HG03460 (cell line): ENCODE results near the gene ESR2.
"Not testable (repeated sequence)": the region's sequence is repeated elsewhere in the genome, so short reads cannot be mapped to it uniquely, and the experiment has no call there.

Experiments
- ATAC-seq: cut with Tn5 transposase; IDR thresholded peaks from one replicate; pipeline ENCODE4 v1.9.1; 2021; ENCODE audit not compliant: unreplicated experiment

The ESR2 gene

DNA sequence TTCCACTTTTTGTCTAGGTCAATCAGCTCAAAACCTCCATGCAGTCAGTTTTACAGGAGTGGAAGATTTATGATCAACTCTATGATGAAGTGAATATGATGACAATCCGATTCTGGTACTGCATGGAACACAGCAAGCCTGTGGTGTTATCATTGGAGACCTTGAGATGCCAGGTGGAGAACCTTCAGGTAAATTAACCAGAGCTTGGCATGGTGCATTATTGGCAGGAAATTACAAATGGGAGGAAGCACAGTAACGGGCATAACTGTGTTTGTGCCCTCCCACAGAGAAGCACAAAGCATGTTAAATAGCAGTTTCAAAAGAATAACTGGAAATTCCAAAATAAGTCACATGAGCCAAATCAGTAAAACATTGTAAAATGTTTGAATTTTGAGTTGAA is 135.6 kb downstream of the ESR2 start:
- no peak for ATAC-seq

DNA sequence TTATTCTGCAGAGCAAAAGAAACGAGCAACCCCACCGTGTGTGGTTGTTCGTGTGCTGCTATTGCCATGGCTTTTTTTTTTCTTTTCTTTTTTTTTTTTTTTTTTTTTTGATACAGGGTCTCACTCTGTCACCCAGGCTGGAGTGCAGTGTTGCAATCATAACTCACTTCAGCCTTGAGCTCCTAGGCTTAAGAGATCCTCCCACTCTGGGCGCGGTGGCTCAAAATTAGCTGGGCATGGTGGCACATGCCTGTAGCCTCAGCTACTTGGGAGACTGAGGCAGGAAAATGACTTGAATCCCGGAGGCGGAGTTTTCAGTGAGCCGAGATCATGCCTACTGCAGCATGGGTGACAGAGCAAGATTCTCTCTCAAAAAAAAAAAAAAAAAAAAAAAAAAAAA is 144.2 kb downstream of the ESR2 start:
- ATAC-seq, result no peak

DNA sequence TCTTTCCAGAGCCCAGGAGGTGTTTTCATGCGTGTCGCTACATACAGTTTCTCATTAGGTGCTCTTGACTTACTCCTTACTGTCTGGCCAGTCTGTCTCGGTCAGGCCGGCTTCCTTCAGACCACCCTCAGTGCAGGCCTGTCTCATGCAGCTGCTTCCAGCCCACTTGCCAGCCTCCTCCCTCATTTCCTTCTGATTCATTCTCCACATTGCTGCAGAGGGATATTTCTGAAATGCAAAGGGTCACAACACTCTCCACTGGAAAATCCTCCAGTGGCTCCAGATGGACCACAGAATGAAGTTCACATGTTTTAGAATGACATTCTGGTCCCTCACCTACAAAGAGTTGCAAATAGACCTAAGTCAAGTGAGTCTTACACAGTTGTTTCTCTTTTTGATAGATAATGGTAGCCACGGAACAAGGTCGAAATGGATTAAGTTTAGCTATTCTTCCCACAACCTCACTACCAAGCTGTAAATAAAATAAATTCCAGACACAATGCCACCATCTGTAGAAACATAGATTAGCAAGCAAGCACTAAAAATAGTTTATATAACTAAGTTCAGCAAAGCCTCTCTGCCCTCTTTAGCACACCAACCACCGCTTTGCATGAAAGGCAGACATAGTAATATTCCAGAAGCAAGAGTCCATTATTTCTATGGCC is 146.9 kb downstream of the ESR2 start:
- no peak for ATAC-seq

DNA sequence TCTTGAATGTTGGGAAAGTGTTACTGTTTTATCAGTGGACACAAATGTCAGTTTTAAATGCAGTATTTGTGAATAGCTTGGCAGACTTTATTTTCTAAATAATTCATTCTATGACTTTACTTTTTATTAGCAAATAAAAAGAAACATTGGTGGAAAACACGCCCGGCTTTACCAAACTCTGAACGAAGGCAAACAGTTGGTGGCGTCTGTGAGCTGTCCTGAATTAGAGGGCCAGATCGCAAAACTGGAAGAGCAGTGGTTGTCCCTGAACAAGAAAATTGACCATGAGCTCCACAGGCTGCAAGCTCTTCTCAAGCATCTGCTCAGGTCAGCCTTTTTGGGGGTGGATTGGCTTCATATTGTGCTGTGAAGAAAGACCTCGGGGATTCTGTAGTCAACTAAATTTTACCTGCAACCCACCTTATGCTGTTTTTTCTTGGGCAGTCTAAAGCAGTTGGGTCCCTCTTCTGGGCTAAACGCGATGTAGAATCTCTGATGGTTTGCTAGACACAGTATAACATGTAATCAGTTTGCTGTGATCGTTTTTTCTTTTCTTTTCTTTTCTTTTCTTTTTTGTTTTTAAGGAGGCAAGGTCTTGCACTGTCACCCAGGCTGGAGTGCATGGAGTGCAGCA is 156.4 kb downstream of the ESR2 start:
- no peak for ATAC-seq

DNA sequence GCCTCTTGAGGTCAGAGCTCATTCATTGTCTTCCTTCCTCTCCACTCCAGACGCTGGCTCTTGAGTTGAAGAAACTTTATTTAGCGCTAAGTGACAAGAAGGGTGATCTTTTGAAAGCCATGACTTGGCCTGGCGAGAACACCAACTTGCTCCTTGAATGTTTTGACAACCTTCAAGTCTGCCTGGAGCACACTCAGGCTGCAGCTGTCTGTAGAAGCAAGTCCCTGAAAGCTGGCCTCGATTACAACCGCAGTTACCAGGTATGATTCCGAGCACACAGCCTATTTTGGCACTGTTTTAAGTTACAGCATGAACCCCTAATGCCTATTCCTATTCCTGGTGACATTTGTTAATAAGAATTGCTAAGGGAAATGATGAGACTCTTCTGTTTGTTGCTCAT is 167.6 kb downstream of the ESR2 start:
- ATAC-seq, result no peak

DNA sequence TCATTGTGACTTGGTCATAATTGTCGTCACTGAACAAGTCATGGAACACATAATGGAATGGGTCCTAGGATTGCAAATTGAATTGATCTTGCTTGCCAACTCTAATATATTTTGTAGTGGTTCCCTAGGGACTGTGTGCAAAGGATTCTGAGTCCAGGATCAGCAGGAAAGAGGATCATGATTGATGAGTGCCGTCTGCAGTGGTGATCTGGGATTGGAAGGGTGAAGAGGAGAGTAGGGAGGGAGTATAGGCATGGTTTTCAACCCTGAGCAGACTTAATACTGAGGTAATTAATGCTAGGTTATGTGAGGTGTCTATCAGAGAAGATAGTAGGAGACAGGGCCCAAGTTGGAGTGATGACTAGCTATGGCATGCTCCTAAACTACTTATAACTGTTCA is 168.9 kb downstream of the ESR2 start:
- no peak for ATAC-seq

DNA sequence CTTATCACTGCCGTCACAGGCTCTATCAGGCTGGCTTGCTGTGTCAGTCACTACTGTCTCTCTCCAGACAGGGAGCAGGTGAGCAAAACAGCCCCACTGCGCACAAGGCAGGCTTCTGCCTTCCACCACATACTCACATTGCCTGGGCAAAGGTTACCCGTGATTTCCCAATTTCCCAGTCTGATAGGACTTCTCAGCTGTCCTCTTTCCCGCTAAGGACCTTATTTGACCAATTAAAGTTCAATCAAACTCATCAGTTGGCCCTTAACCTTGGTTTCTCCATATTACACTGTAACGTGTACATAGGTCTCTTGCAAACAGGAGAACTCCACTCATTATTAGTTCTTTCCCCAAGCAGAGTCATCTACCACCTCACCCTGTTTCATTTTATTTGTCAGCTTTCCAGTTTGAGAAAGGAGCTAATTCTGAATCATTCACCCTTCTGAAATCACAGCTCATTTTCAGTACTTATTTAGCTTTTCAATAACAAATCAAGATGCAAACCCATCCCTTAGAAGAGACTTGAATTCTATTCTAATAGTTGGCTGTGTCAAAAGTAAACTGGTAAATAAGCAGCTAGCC is 170.8 kb downstream of the ESR2 start:
- ATAC-seq, result no peak

DNA sequence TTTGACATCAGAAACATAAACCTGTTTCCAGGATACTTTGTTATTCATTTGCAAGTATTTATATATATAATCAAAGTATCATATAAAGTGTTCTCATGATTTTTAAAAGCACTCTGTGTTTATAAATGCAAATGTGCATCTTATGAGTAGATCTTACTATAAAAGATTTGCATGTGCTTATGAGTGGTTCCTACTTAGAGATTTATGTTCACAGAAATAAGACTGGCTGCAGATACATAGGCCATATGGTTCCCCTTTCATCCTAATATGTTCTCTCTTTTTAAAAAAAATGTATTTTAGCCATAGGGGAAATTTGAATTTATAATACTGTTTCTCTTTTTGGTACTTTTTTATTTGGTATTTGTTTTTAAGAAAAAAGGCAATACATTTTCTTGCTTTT is 174.2 kb downstream of the ESR2 start:
- ATAC-seq, result no peak

DNA sequence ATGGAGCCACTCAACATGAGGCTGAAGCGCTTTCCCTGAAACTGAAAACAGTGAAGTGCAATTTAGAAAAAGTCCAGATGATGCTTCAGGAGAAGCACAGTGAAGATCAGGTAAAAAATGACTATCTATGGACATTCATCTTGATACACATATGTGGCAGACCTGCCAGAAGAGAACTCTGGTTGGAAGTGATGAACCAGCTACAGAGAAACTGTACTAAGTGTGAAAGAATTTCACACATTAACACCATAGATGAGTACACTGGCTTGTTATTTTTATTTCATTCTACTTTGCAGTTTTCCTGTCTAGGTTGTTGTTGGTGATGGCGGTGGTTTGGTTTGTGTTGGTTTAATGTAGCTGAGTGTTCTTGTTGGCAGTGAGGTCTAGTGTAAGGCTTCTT is 174.7 kb downstream of the ESR2 start:
- no peak for ATAC-seq

DNA sequence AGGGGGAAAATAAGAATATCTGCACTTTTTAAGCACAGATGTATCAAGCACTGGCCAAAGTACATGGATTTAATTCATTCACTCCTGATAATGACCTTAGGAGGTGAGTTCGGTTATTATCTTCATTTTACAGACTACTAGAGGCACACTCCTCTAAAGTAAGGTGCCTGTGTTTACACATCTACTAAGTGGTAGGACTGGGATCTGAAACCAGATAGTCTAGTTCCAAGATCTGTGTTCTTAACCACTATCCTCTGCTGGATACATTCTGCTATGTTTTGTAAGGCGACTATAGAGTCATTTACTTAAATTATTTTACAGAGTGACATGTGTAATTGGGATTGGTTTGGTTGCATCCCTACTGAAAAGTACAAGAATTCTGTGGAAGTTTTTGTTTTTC is 175.3 kb downstream of the ESR2 start:
- no peak for ATAC-seq

DNA sequence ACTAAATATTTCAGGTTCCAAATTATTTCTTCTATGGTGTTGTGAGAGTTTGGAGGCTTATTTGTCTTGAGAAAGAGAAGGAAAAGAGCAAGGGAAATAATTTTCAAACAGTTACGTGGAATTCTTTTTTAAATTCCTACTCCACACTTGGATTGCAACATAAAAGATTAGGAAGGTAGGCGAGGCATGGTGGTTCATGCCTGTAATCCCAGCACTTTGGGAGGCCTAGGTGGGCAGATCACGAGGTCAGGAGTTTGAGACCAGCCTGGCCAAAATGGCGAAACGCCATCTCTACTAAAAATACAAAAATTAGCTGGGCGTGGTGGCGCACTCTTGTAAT is 175.8 kb downstream of the ESR2 start:
- ATAC-seq, result not testable (repeated sequence)

DNA sequence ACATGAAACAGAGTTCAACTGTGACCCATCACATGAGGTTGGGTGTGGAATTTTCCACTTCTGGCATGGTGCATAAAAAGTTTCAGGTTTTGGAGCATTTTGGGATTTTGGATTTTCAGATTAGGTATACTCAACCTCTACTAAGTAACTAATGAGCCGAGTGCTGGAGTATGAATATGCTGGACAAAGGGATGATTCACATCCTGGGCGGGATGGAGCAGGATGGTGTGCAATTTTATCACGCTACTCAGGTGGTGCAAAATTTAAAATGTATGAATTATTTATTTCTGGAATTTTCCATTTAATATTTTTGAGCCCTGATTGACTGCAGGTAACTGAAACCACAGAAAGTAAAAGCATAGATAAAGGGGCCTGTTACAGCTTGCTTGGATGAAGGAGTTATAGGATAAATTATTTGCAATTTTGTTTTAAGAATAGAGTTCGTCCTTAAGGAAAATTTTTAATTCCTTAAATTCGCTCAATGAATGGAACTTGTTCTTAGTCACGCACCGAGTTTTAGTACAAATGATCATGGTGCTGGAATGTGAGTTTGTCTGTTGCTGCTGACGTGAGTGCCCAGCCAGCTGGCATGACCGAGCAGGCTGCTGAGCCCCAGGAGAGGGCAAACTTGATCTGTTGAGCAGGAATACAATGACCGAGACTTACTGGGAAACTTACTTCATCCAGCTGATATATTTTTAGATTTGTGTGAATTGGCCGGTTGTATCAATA is 176.3 kb downstream of the ESR2 start:
- no peak for ATAC-seq

DNA sequence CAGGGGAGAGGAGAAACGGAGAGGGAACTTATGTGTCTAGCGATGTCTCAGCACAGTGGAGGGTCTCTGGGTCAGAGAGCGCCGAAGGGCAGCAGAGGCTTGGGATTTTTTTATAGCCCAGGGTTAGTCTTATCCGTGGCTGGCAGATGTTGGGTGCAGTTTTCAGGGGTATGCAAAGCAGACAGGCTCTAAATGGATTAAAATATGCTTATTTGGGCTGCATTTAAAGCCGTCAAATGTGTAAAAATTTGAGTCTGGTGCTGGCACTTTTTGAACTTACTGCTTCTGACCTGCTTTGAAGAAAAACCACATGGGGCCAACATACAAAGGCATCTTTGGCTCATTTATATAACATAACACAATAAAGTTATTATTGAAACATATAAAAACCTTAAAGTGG is 178.8 kb downstream of the ESR2 start:
- no peak for ATAC-seq

DNA sequence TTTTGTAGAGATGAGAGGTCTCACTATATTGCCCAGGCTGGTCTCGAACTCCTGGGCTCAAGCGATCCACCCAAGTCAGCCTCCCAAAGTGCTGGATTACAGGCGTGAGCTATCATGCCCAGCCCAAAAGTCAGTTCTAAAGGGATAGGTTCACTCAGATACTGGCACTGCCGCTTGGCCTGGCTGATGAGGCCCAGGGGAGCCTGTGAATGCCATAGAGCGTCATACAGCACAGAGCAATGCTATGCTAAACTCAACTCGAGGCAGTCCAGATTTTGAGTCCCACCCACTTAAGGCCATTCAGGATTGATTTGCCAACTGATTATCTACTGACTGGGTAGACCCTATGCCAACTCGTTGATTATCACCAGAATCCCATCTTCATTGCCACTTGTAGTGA is 179.4 kb downstream of the ESR2 start:
- ATAC-seq, result no peak

DNA sequence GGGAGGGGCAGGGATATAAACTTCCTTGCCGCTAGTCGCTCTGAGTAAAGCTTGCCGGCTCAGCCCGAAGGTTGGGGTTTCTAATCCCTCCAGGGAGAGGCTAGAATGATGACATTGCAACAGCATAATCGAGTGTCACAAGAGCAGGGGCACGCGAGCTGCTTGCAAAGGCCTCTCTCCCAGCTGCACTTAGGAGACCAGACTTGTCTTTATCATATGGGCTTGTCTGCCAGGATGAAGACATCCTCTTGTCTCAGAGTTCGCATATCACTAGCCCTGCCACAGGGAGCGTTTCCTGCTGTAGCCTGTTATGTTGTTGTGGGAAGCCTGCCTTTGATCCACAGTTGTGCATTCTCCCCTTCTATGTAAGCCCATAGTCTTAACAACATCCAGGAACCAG is 180.0 kb downstream of the ESR2 start:
- no peak for ATAC-seq

DNA sequence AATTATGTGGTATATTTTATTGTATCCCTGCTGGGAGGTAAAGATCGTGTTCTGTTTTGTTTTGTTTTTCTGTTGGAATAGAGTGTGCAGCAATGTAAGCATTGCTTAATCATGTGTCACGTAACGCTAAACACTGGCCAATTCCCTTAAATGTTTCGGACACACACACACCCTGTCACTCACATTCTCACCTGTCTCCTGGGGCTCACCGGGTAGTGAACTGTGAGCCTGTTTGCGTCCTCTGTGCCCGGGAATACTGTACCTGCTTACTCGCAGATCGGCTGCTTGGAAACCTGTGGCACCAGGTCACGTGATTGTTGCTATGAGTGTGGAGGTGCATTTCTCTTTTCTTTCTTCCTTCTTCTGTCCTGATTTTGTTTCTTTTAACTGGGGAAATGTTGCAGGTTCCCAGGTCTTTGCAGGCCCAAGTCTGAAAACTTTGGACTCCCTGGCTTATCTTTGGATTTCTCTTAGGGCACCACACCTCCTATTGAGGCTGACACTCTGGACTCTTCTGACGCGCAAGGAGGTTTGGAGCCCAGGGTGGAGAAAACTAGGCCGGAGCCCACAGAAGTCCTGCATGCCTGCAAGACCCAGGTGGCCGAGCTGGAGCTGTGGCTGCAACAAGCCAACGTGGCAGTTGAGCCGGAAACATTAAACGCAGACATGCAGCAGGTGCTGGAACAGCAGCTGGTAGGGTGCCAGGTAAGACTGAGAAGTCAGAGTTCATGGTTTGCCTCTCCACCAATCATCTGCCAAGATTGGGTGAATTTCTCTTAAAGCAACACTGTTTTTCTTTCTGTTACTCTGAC is 181.1 kb downstream of the ESR2 start:
- no peak for ATAC-seq

DNA sequence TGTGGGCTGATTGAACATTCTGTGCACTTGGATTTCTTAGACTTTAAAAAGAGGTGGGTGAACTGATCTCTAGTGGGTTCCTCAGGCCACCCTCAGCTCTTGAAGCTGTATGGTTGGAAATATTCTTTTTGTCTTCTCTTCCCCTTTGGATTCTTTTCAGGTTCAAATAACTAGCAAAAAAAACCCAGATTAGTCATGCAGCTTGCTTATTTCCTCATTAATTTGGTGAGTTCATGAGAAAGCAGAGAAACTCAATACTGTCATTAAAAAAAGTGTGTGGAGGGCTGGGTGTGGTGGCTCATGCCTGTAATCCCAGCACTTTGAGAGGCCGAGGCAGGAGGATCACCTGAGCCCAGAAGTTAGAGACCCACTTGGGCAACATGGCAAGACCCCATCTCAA is 183.4 kb downstream of the ESR2 start:
- ATAC-seq, result no peak

DNA sequence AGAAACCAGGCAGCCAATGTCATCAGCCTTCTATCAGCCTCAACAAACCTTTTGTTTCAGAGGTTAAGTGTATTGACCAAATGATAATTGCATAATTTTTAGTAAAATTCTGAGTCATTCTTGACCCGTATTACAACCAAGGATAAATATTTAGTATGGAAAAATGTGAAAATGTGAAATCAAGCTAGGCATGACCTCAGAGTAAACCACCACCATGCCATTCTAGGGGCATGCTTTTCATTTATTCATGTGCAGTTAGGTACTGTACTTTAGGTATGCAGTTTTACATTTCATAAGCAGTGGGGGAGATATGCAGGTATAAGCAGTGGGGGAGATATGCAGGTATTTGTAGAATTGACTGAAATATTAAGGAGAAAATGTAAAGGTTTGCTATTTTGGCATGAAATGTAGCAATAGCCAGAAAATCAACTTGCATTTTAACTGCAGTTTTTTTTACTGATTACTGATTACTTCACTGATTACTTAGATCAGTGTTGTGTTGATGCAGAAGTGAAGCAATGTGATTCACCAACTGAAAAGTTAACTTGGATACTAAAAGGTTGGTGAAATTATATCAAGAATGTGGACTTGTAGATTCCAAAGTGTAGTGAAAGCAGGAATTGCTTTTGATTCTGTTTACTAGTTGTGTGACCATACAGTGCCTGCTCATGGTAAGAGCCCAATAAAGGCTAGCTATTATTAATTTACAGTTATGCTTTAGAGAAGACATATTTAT is 184.2 kb downstream of the ESR2 start:
- no peak for ATAC-seq

DNA sequence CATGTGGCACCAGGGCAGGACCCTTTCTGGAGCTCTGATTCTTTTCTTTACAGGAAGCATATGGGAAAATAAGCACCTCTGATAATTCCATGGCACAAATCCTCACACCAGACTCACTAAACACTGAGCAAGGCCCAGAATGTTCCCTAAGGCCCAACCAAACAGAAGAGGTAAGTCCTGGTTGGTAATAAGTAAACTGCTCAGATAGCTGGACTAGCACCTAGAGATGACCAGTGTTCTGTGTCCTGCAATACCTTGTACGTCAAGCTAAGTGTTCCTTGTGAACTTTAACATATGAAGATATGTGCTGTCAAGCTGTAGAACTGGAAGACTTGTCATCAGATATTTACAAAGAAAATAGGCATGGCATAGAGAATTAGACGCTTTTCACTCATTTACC is 186.7 kb downstream of the ESR2 start:
- ATAC-seq, result no peak

DNA sequence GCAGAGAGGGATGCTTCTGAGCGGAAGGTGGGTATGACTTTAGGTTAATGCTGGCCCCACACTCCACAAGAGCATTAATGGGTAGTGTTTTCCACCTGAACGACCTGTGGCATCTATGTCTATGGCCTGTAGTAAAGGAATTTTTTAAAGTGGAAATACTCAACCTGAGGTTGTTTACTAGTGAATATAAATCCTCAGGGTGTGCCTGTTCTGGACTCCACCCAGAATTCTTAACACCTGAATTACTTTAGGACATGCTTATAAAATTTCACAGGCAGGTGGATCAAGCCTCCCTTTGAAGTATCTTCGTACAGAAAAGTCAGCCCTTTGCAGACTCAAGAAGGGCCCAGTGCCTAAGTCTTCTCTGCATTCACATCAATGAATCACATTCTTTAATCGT is 196.1 kb downstream of the ESR2 start:
- no peak for ATAC-seq

DNA sequence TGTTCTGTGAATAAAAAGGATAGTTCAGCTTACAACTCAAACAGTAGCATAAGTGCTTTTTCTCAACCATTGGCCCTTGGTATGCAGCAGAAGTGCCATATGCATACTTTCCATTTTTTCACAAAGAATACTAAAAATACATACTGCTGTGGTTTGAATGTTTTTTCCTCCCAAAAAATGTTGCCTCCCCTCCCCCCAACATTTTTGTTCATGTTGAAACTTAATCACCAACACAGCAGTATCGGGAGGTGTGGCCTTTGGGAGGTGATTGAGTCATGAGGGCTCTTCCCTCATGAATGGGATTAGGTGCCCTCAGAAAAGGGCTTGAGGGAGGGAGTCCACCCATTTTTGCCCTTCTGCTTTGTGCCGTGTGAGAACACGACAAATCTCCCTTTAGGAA is 198.6 kb downstream of the ESR2 start:
- ATAC-seq, result no peak
